ENCODE results near the gene MCM5. TPM values are rescaled to one million over a fixed set of nuclear protein-coding genes. Genes with fewer than 3 reads are reported as not detected.
"Not testable (repeated sequence)": the region's sequence is repeated elsewhere in the genome, so short reads cannot be mapped to it uniquely, and the experiment has no call there.

Gene MCM5
- total RNA-seq, 2 donors from 2014 or later, result 42.2 to 51.8 TPM

- no peak overlapping the region for H3K4me3 ChIP-seq
- no peaks in the 10 kb centered on the region for H3K36me3 ChIP-seq
- no peaks in the 10 kb centered on the region for H3K27me3 ChIP-seq (replicated peaks; ENCODE audit: insufficient read depth)
- TF ChIP-seq CTCF (IDR thresholded peaks at IDR 0.05) (no peak), POLR2A (IDR thresholded peaks at IDR 0.05) (no peak), POLR2AphosphoS5 (IDR thresholded peaks at IDR 0.05) (no peak)
- H3K4me1 ChIP-seq (replicated peaks), result no peaks in the 10 kb centered on the region
- no peak overlapping the region for H3K27ac ChIP-seq
- 87% methylated on average over 11 of the region's 11 CpGs for WGBS
- no peaks in the 10 kb centered on the region for H3K9me3 ChIP-seq
- no peak for DNase-seq (ENCODE audit: low spot score)
- intact Hi-C loops (cut with DNase I), result no loop called here
Observed at GRCh38 chr22:35363566-35364086, 36.3 kb upstream of the MCM5 start.

- DNase-seq (ENCODE audit: low spot score); H3K27ac ChIP-seq; H3K4me1 ChIP-seq (replicated peaks); H3K27me3 ChIP-seq (replicated peaks; ENCODE audit: insufficient read depth); H3K36me3 ChIP-seq; intact Hi-C loops (cut with DNase I); H3K9me3 ChIP-seq; H3K4me3 ChIP-seq: not testable (repeated sequence)
- 43% methylated on average over 7 of the region's 7 CpGs for WGBS
Observed at GRCh38 chr22:35364230-35364629, 35.7 kb upstream of the MCM5 start.

DNA sequence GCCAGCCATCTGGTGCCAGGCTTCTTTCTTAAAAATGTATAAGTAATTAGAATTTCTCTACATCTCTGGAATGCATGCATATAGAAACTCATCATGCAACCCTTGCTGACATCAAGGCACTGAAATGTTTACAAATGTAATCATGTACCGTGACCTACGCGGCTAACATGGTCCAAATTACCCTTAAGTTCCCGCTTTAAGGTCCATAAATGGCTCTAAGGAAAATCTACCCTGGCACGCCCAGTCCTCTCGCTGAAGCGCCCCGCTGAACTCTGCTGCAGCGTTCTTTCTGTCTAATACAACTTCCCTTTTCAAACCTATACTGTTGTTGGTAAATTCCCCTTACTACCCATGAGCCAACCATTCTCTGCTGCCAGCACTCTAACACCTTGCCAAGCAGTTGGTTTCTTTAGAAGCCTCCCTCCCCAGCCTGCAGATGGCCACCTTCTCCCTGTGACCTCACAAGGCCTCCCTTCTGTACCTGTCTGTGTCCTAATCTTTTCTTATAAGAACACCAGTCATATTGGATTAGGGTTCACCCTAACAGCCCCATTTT lies 32.5 kb upstream of the MCM5 start:
- WGBS, result 78% methylated on average over 9 of the region's 9 CpGs
- Histone ChIP-seq H3K4me3 (no peak overlapping the region), H3K27ac (no peak overlapping the region), H3K36me3 (no peaks in the 10 kb centered on the region), H3K9me3 (no peaks in the 10 kb centered on the region), H3K4me1 (replicated peaks) (no peaks in the 10 kb centered on the region), H3K27me3 (replicated peaks; ENCODE audit: insufficient read depth) (no peaks in the 10 kb centered on the region)
- DNase-seq (ENCODE audit: low spot score), result no peak
- TF ChIP-seq POLR2A (IDR thresholded peaks at IDR 0.05) (no peak), CTCF (IDR thresholded peaks at IDR 0.05) (no peak), POLR2AphosphoS5 (IDR thresholded peaks at IDR 0.05) (no peak)
- intact Hi-C loops (cut with DNase I), result no loop called here

DNA sequence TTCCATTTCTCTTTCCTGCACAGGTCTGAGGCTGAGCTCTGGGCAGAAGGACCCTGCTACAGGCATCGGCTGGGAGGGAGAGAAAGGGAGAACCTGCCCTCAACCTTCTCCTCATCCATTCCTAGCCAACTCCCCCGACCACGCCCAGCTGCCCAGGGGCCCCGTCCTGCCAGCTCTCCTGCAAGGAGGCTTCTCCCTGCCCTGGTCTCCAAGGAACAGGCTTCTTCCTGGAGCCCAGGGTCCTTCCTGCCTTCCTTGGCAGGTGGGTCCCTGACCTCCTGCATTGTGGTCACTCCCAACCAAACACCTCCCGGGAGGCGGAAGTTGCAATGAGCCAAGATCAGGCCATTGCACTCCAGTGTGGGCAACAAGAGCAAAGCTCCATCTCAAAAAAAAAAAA lies 31.6 kb upstream of the MCM5 start:
- DNase-seq (ENCODE audit: low spot score), result no peak
- H3K4me1 ChIP-seq (replicated peaks), result no peaks in the 10 kb centered on the region
- no peak overlapping the region for H3K27ac ChIP-seq
- intact Hi-C loops (cut with DNase I), result no loop called here
- no peaks in the 10 kb centered on the region for H3K27me3 ChIP-seq (replicated peaks; ENCODE audit: insufficient read depth)
- H3K4me3 ChIP-seq, result no peak overlapping the region
- TF ChIP-seq POLR2AphosphoS5 (IDR thresholded peaks at IDR 0.05) (no peak), POLR2A (IDR thresholded peaks at IDR 0.05) (no peak), CTCF (IDR thresholded peaks at IDR 0.05) (no peak)
- H3K9me3 ChIP-seq, result no peaks in the 10 kb centered on the region
- 94% methylated on average over 6 of the region's 6 CpGs for WGBS
- no peaks in the 10 kb centered on the region for H3K36me3 ChIP-seq

GRCh38 chr22:35369996-35370395 lies 29.9 kb upstream of the MCM5 start:
- Histone ChIP-seq H3K27me3 (replicated peaks; ENCODE audit: insufficient read depth) (no peaks in the 10 kb centered on the region), H3K27ac (no peak overlapping the region), H3K9me3 (no peaks in the 10 kb centered on the region), H3K36me3 (no peaks in the 10 kb centered on the region), H3K4me1 (replicated peaks) (no peaks in the 10 kb centered on the region), H3K4me3 (no peak overlapping the region)
- intact Hi-C loops (cut with DNase I), result no loop called here
- 70% methylated on average over 2 of the region's 2 CpGs for WGBS
- TF ChIP-seq CTCF (IDR thresholded peaks at IDR 0.05) (no peak), POLR2A (IDR thresholded peaks at IDR 0.05) (no peak), POLR2AphosphoS5 (IDR thresholded peaks at IDR 0.05) (no peak)
- no peak for DNase-seq (ENCODE audit: low spot score)
